Fibroblast of the conjunctiva (primary cell): Measurements from ENCODE around the gene PLD4.
A peak's percentile ranks its signal among the peaks of the same experiment; 100 is the strongest.

Source experiments
- DNase-seq: peaks from one replicate; pipeline ENCODE4 v3.0.0-alpha.2; 2010; ENCODE audit warnings: low read depth

The PLD4 gene

DNA sequence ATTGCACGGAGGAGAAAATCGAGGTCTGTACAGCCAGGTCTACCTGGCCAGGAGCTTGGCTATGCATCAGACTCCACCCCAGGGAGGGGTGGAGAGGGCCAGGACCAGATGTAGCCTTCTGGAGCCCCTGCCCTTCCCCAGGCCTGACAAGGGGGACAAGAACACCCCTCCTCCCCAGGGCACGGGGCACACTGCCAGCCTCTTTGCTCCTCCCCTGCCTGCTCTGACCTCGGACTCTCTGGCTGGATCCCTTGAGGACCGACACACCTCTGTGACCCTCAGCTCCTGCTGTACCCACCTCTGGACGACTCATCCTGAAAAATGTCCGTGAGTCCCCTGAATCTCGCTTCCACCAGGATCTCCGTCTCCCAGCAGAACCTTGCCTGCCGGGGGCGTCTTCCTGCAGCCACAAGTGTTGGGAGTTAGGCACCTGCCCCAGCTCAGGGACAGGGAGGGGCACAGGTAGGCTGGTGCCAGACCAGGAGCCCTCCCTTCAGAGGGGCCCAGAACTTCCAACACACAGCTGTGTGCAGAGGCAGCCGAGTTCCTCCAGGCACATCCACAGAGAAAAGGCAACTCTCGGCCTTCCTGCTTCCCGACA, 31.7 kb downstream of the PLD4 start:
- no peak for DNase-seq

DNA sequence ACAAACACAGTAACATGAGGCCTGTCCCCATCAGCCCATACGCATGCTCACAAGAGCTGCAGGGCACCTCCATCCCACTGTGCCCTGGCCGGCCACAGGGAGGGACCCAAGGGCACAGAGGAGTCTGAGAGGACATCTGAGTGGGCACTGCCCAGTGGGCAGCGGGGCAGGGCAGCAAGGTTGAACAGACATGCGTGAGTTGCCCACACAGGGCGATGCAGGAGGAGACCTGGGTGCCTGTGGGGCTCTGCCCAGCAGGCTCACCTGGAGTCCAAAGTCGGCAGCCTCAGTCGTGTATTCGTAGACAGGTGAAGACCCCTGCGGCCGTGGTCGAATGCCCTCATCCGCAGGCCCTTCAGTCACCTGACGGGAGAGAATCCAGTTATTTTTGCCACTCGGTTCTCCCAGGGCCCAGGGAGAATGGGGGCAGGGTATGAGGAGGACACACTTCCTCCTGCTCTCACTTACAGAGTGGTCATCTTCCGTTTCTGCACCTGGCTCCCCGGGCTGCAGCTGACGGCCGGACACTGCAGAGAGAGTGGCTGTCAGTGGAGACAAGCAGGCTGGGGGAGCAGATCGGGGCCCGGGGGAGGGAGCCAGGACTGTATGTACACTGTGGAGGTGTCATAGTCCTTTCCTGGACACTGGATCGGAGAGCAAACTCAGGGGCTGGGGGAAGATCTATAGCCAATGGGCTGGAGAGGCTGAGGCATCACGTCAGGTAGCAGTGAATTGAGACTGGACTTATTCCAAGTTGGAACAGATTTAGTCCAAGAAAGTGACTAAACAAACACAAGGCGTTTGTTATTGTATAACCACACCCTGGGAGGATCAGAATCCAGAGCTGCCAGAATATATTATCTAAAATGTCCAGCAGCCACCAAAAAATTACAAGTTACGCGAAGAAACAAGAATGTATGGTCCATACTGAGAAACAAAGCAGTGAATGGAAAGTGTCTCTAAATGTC, 32.8 kb downstream of the PLD4 start:
- DNase-seq = no peak

GRCh38 chr14:104964546-104964945, 39.9 kb downstream of the PLD4 start:
- no peak for DNase-seq

- DNase-seq = no peak
These were observed 41.0 kb downstream of the PLD4 start for GRCh38 chr14:104965561-104966231.

GRCh38 chr14:104966261-104966865, 41.7 kb downstream of the PLD4 start:
- DNase-seq = no peak

- DNase-seq = no peak
These were observed 42.3 kb downstream of the PLD4 start for GRCh38 chr14:104966981-104967385.

DNA sequence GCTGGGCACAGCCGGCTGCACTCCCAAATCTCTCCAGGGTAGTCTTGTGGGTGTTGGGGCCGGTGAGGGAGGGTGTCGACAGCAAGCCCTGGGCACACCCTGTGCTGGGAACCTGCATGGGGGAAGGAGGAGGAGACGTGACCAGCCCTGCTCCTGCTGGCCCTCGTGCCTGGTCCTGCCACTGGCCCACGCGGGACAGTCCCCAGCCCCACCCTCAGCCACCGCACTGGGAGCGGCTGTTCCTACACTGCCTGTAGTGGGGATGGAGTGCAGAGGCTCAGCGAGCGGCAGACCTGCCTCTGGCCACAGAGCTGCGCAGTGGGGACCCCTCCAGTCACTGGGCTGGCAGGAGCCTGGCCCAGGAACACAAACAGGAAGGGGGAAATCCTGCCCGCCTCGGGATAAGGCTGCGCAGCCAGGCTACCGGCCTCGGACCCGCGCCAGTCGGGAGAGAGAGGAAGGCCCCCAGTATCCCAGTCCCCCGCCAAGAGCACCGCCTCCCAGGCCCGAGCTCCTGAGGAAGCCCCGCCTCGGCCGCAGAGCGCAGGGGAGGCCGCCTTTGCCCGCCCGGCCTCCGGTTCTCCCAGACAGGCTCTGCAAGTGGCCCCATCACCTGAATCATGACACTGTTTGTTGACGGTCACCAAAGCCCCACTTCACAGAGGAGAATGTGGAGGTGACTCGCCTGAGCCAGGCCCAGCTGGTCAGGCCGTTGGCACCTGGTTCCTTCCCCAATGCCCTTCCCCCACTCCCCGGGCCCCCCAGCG, 42.9 kb downstream of the PLD4 start:
- no peak for DNase-seq

- DNase-seq = peak; percentile 28
These were observed 43.5 kb downstream of the PLD4 start for GRCh38 chr14:104968153-104968527.

- DNase-seq = no peak
These were observed 44.1 kb downstream of the PLD4 start for GRCh38 chr14:104968541-104969401.

- DNase-seq = no peak
These were observed 45.1 kb downstream of the PLD4 start for GRCh38 chr14:104969741-104970230.

DNA sequence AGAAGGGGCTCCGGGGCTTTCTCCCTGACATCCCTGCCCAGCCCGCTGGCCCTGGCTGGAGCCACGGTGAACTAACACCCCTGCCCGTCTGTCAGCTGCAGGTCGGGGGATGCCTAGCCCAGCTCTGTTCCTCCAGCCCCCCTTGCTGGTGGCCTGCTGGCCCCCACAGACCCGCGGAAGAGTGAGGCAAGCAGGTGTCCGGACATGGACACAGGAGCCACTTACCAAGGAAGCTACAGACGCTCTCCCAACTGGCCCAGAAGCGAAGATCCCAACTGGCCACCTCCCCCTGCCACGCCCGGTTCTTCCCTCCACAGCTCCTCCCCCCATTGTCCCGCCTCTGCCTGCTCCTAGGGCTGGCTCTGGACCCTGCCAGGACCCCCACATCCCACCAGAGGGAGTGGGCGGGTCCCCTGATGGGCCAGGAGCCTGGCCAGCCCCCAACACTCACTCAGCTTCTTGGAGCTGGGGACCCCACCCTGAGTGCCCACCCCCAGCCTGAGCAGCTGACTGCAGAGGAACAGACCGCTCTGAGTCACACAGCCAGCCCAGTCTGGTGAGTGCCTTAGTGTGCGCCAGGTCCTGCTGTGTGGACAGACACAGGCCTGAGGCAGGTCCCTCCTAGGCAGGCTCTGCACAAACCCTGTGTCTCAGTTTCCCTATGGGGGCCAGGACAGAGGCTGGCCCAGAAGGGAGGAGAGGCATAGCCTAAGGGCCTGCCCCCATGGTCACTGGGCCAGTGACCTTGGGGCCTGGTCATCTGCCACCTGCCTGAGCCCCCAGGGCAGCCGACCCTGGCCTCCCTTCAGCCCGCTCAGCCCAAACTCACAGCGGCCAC, 45.8 kb downstream of the PLD4 start:
- peak; percentile 94 for DNase-seq

GRCh38 chr14:104971447-104972240, 47.0 kb downstream of the PLD4 start:
- no peak for DNase-seq

- DNase-seq = peak; percentile 72
These were observed 47.8 kb downstream of the PLD4 start for GRCh38 chr14:104972301-104973134.

GRCh38 chr14:104973135-104973384, 48.4 kb downstream of the PLD4 start:
- DNase-seq = peak; percentile 96

DNA sequence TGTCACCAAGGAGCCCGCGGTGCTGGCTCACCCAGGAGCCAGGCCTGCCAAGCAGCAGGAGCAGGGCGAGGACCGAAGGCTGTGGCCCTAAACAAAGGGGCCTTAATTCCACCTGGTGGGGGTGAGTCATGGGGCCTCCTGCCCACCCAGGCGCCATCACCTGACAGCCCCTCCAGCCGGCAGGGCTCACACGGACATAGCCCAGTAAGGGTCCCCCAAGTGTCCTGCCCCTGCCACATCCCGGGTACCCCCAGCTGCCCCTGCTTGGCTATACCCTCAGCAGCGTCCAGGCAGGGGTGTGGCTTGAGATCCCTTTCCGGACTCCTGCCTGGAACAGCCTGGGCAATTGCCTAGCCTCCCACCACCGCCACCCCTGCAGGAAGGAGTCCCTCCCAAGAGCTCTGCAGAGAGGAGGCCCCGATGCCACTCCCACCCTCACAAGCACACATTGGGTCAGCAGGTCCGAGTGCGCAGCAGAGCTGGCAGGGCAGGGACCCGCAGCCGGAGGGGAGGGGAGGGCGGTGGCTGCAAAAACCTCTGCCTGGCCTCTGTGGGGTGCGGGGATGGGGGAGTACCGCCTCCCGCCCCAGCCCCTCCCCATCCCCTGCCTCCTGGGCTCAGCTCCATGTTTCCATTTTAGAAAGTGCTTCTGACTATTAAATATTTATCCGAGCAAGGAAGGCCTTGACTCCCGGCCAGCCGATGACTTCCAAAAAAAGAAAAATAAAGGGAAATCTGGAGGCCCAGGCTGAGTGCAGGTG, 48.9 kb downstream of the PLD4 start:
- DNase-seq = peak; percentile 94

- no peak for DNase-seq
These were observed 49.5 kb downstream of the PLD4 start for GRCh38 chr14:104974146-104974541.

DNA sequence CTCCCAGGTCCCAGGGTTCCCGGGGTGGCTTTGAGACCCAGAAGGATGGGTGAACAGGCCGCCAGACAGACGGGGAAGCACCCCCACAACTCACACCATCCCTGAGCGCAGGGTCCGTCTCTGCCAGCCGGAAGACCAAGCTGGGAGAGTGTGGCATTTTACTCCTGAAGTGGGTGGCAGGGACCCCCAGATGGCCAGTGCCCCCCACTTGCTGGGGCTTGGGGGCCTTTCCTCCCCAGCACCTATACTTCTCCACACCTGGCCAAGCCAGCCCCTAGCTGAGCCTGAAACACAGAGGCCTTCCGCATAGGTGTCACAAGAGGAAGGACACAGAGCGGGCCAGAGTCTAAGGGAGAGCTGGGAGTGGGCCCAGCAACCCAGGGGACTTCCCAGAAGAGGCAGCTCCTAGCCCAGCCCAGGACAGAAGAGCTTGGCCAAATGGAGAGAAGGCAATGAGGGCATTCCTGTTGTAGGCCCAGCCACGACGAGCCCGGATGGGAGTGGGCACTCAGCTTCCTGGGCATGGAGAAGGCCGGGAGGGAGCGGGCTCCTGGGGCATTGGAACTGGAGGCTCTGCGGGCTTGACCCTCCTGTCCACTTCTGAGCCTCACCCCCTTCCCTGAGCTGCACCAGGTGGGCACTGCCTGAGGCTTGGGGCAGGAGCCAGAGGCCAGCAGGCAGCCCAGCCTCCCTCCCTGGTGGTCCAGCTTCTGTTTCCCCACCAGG, 50.1 kb downstream of the PLD4 start:
- DNase-seq = no peak
